ENCODE measurements around the gene DNAH11.

The DNAH11 gene

GRCh38 chr7:21585070-21585724 is 42.4 kb downstream of the DNAH11 start:
- TF ChIP-seq CEBPB (IDR thresholded peaks at IDR 0.05) (no peak), NFIC (IDR thresholded peaks at IDR 0.05) (no peak), CREB1 (IDR thresholded peaks at IDR 0.05; ENCODE audit: low read depth) (no peak), REST (IDR thresholded peaks at IDR 0.05; ENCODE audit: low read depth) (no peak), RAD21 (IDR thresholded peaks at IDR 0.05; ENCODE audit: low read depth) (no peak), TEAD4 (IDR thresholded peaks at IDR 0.05) (no peak)

- TF ChIP-seq CEBPB (IDR thresholded peaks at IDR 0.05) (no peak), EP300 (IDR thresholded peaks at IDR 0.05; ENCODE audit: borderline replicate concordance) (no peak), RAD21 (IDR thresholded peaks at IDR 0.05; ENCODE audit: low read depth) (no peak), EGR1 (IDR thresholded peaks at IDR 0.05) (no peak), CREB1 (IDR thresholded peaks at IDR 0.05; ENCODE audit: low read depth) (no peak), NFIC (IDR thresholded peaks at IDR 0.05) (no peak), YY1 (IDR thresholded peaks at IDR 0.05; ENCODE audit: low read depth) (no peak), TCF12 (IDR thresholded peaks at IDR 0.05; ENCODE audit: low read depth) (no peak), REST (IDR thresholded peaks at IDR 0.05; ENCODE audit: low read depth) (no peak), MAX (IDR thresholded peaks at IDR 0.05) (no peak), USF1 (IDR thresholded peaks at IDR 0.05) (no peak), TAF1 (IDR thresholded peaks at IDR 0.05; ENCODE audit: low read depth) (no peak)
These were observed 44.4 kb downstream of the DNAH11 start for GRCh38 chr7:21587139-21587784.

- TF ChIP-seq CEBPB (IDR thresholded peaks at IDR 0.05) = no peak
- TF ChIP-seq RAD21 (IDR thresholded peaks at IDR 0.05; ENCODE audit: low read depth) = no peak
- TF ChIP-seq TCF12 (IDR thresholded peaks at IDR 0.05; ENCODE audit: low read depth) = no peak
- TF ChIP-seq CREB1 (IDR thresholded peaks at IDR 0.05; ENCODE audit: low read depth) = no peak
- no peak for TF ChIP-seq REST (IDR thresholded peaks at IDR 0.05; ENCODE audit: low read depth)
These were observed 54.0 kb downstream of the DNAH11 start for GRCh38 chr7:21596801-21597200.

GRCh38 chr7:21603462-21603861 is 60.6 kb downstream of the DNAH11 start:
- no peak for TF ChIP-seq FOXM1 (IDR thresholded peaks at IDR 0.05; ENCODE audit: borderline replicate concordance, low read depth)
- no peak for TF ChIP-seq TAF1 (IDR thresholded peaks at IDR 0.05; ENCODE audit: low read depth)
- TF ChIP-seq TCF12 (IDR thresholded peaks at IDR 0.05; ENCODE audit: low read depth) = no peak
- no peak for TF ChIP-seq USF1 (IDR thresholded peaks at IDR 0.05)
- TF ChIP-seq ZBTB7A (IDR thresholded peaks at IDR 0.05; ENCODE audit: low read depth) = no peak
- no peak for TF ChIP-seq EP300 (IDR thresholded peaks at IDR 0.05; ENCODE audit: borderline replicate concordance)
- no peak for TF ChIP-seq EGR1 (IDR thresholded peaks at IDR 0.05)

All from Ishikawa (cell line).